ENCODE results near the gene FAU. TPM values are rescaled to one million over a fixed set of nuclear protein-coding genes. Genes with fewer than 3 reads are reported as not detected.
A peak's percentile ranks its signal among the peaks of the same experiment; 100 is the strongest.

Gene FAU
- 1,000 to 10,000 TPM in 3 of 4 donors, 100 to 1,000 TPM in 1; 161 to 5,220 (median 1,903) TPM for total RNA-seq

- peak; percentile 97 to 98 for DNase-seq
- Histone ChIP-seq H3K36me3 (no peaks in the 10 kb centered on the region), H3K4me1 (peaks cover 8 to 9% of the 10 kb centered on the region in 2 donors), H3K4me3 (peak within 1 kb of the TSS; percentile 79 to 95), H3K27me3 (no peaks in the 10 kb centered on the region), H3K27ac (peak within 1 kb of the TSS; percentile 85 to 92), H3K9me3 (no peaks in the 10 kb centered on the region)
- intact Hi-C loops (cut with DNase I; ENCODE audit: low total_unique reads) = no loop called here
- TF ChIP-seq POLR2A (IDR thresholded peaks at IDR 0.05) (peak; percentile 92 to 97), CTCF (IDR thresholded peaks at IDR 0.05) (peak in 2 of 4 experiments; percentile 14 to 32)
Measured at GRCh38 chr11:65121865-65122696, at the start of gene FAU, which contains the start of gene MRPL49. Gene FAU, minus strand, starts transcription at chr11:65122134. Its CDS starts 321 bp downstream, at chr11:65121813. Gene MRPL49, plus strand, starts transcription at chr11:65122321. Its CDS starts 26 bp downstream, at chr11:65122347.

- DNase-seq = no peak
- Histone ChIP-seq H3K9me3 (no peaks in the 10 kb centered on the region), H3K27ac (no peak within 1 kb of the TSS), H3K36me3 (no peaks in the 10 kb centered on the region), H3K4me1 (no peaks in the 10 kb centered on the region), H3K27me3 (no peaks in the 10 kb centered on the region), H3K4me3 (no peak within 1 kb of the TSS)
- TF ChIP-seq CTCF (IDR thresholded peaks at IDR 0.05) (no peak), POLR2A (IDR thresholded peaks at IDR 0.05) (no peak)
- intact Hi-C loops (cut with DNase I; ENCODE audit: low total_unique reads) = no loop called here
Measured at GRCh38 chr11:65170058-65170534, 48.2 kb upstream of the FAU start, which contains the start of gene SPDYC. Gene SPDYC, plus strand, starts transcription at chr11:65170233. Its CDS starts 1,125 bp downstream, at chr11:65171358.

- DNase-seq = no peak
- Histone ChIP-seq H3K36me3 (no peaks in the 10 kb centered on the region), H3K27ac (no peak overlapping the region)
Measured at GRCh38 chr11:65169164-65169641, 47.3 kb upstream of the FAU start.

GRCh38 chr11:65167656-65168055, 45.7 kb upstream of the FAU start:
- Histone ChIP-seq H3K4me3 (no peak overlapping the region), H3K4me1 (no peaks in the 10 kb centered on the region), H3K36me3 (no peaks in the 10 kb centered on the region), H3K9me3 (no peaks in the 10 kb centered on the region), H3K27me3 (no peaks in the 10 kb centered on the region), H3K27ac (no peak overlapping the region)
- no peak for DNase-seq
- no peak for TF ChIP-seq CTCF (IDR thresholded peaks at IDR 0.05)
- no peak for TF ChIP-seq POLR2A (IDR thresholded peaks at IDR 0.05)
- intact Hi-C loops (cut with DNase I; ENCODE audit: low total_unique reads) = no loop called here

More at GRCh38 chr11:65169164-65169641, 47.3 kb upstream of the FAU start:
- H3K4me3 ChIP-seq = no peak overlapping the region
- no peaks in the 10 kb centered on the region for H3K9me3 ChIP-seq
- intact Hi-C loops (cut with DNase I; ENCODE audit: low total_unique reads) = no loop called here
- TF ChIP-seq POLR2A (IDR thresholded peaks at IDR 0.05) (no peak), CTCF (IDR thresholded peaks at IDR 0.05) (no peak)
- H3K4me1 ChIP-seq = no peaks in the 10 kb centered on the region
- no peaks in the 10 kb centered on the region for H3K27me3 ChIP-seq

GRCh38 chr11:65166893-65167292, 45.0 kb upstream of the FAU start:
- Histone ChIP-seq H3K27ac (no peak overlapping the region), H3K36me3 (no peaks in the 10 kb centered on the region), H3K27me3 (no peaks in the 10 kb centered on the region), H3K9me3 (no peaks in the 10 kb centered on the region), H3K4me1 (no peaks in the 10 kb centered on the region), H3K4me3 (no peak overlapping the region)
- DNase-seq = no peak
- intact Hi-C loops (cut with DNase I; ENCODE audit: low total_unique reads) = no loop called here
- no peak for TF ChIP-seq POLR2A (IDR thresholded peaks at IDR 0.05)
- TF ChIP-seq CTCF (IDR thresholded peaks at IDR 0.05) = no peak

Data from uterus (tissue), 4 donors.